Measurements from ENCODE around the gene ADAP1. TPM values are rescaled to one million over a fixed set of nuclear protein-coding genes. Genes with fewer than 3 reads are reported as not detected.

ADAP1 gene
- total RNA-seq, 1 experiment from 2014 or later, result 34.0 TPM

DNA sequence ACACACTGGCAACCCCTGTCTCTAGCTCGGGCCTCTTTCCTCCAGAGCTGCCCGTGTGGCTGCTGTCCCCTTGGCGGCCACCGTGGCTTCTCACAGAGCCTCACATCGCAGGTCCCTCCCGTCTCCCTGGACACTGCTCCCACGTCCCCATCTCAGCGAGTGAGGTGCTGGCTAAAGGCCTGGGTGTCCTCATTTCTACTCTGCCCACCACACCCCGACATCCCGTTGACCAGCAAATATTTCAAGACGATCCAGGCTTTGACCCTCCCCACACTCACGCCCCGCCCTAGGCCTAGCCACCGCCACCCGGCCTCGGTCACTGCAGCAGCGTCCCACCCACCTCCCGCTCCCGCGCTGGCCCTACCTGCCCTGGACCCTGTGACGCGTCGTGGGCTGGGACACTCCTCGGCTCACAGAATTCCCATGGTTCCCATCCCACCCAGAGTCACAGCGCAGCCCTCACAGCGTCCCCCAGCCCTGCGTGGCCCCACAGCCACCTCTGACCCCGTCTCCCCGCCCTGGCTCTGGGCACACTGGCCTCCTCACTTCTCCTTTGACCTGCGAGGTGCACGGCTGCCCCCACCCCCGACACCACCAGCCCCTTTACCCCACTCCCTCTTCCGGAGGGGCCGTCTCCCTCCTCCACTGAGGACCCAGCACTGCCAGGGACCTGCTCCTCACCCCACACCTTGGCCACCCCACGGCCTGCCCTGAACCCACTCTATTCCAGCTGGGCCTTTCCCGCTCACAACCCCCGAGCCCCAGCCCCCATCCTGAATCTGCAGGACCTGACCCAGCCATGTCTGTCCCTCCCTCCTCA is 6.9 kb downstream of the ADAP1 start:
- no peak for ATAC-seq
- CTCF ChIA-PET, result no interaction called here
- intact Hi-C loops (cut with micrococcal nuclease), result no loop called here

More for the DNA sequence above, 6.9 kb downstream of the ADAP1 start:
- no peaks in the 10 kb centered on the region for H3K9me3 ChIP-seq (ENCODE audit: control insufficient read depth in 1 of 2, insufficient read depth in 1 of 2, low read depth in 1 of 2, low read length in 2 of 2)
- H3K36me3 ChIP-seq (ENCODE audit: control insufficient read depth in 1 of 2, insufficient read depth in 2 of 2, low read length in 2 of 2), result no peaks in the 10 kb centered on the region
- H3K4me2 ChIP-seq (ENCODE audit: low read length), result peak overlapping the region; percentile 98
- RAD21 ChIA-PET (ENCODE audit: low non-redundant PET in 1 of 2, low total read pairs in 2 of 2, uncharacterized antibody in 2 of 2, unreplicated experiment in 2 of 2), result no interaction called here
- no peaks in the 10 kb centered on the region for H3K9me2 ChIP-seq (ENCODE audit: insufficient read depth)
- no peak overlapping the region for H2AFZ ChIP-seq (ENCODE audit: low read depth, low read length, poor library complexity, severe bottlenecking)
- H3K9ac ChIP-seq (ENCODE audit: low read length), result 0 out of 2 replicates have a peak overlapping the region, but pooled peaks have one; percentile 85
- TF ChIP-seq RAD21 (IDR thresholded peaks at IDR 0.05; ENCODE audit: low read depth) (no peak), FOSL1 (IDR thresholded peaks at IDR 0.05; ENCODE audit: low read depth) (no peak), CEBPB (IDR thresholded peaks at IDR 0.05; ENCODE audit: low read depth) (no peak), ZNF274 (IDR thresholded peaks at IDR 0.05; ENCODE audit: low read depth, low read length) (no peak), JUND (IDR thresholded peaks at IDR 0.05) (no peak), POLR2A (IDR thresholded peaks at IDR 0.05; ENCODE audit: borderline replicate concordance, extremely low read depth, insufficient read depth, insufficient read length) (no peak), POLR2AphosphoS5 (IDR thresholded peaks at IDR 0.05; ENCODE audit: low read depth, low read length) (no peak), SP1 (IDR thresholded peaks at IDR 0.05; ENCODE audit: low read depth) (no peak), EZH2phosphoT487 (IDR thresholded peaks at IDR 0.05; ENCODE audit: borderline replicate concordance) (no peak), TCF7L2 (IDR thresholded peaks at IDR 0.05; ENCODE audit: borderline replicate concordance, extremely low read depth, insufficient read depth, insufficient read length) (no peak)
- TF ChIP-seq, protein P1, sequence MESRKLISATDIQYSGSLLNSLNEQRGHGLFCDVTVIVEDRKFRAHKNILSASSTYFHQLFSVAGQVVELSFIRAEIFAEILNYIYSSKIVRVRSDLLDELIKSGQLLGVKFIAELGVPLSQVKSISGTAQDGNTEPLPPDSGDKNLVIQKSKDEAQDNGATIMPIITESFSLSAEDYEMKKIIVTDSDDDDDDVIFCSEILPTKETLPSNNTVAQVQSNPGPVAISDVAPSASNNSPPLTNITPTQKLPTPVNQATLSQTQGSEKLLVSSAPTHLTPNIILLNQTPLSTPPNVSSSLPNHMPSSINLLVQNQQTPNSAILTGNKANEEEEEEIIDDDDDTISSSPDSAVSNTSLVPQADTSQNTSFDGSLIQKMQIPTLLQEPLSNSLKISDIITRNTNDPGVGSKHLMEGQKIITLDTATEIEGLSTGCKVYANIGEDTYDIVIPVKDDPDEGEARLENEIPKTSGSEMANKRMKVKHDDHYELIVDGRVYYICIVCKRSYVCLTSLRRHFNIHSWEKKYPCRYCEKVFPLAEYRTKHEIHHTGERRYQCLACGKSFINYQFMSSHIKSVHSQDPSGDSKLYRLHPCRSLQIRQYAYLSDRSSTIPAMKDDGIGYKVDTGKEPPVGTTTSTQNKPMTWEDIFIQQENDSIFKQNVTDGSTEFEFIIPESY (IDR thresholded peaks at IDR 0.05; ENCODE audit: extremely low read depth, insufficient replicate concordance, low read length), result no peak
- peaks cover 28 to 64% of the 10 kb centered on the region in 2 experiments for H3K4me1 ChIP-seq (ENCODE audit: control insufficient read depth in 1 of 2, insufficient read depth in 2 of 2, low read length in 2 of 2)
- H3K27ac ChIP-seq (ENCODE audit: low read depth, low read length), result peak overlapping the region; percentile 98; the same call in 1 of the 2 replicates
- H3K27me3 ChIP-seq (ENCODE audit: insufficient read depth, low read length), result 0 out of 2 replicates have a peak, but pooled peaks cover 4% of the 10 kb centered on the region
- no TSS peak for BruUV-seq (replicated peaks)
- no peak overlapping the region for H3K4me3 ChIP-seq (replicated peaks in 1 of 2; ENCODE audit: low read depth in 1 of 2, low read length in 2 of 2)
- POLR2A ChIA-PET, result no interaction called here
- H4K20me1 ChIP-seq (ENCODE audit: insufficient read depth), result no peaks in the 10 kb centered on the region
- DNase-seq (ENCODE audit: low read depth, low spot score), result no peak
- peaks cover 17% of the 10 kb centered on the region; the same call in 1 of the 2 replicates for H3K79me2 ChIP-seq (ENCODE audit: insufficient read depth, low read length)
